H7 (cell line): Measurements from ENCODE around the gene ANAPC7. TPM values are rescaled to one million over a fixed set of nuclear protein-coding genes. Genes with fewer than 3 reads are reported as not detected.
"Not testable (repeated sequence)": the region's sequence is repeated elsewhere in the genome, so short reads cannot be mapped to it uniquely, and the experiment has no call there.

Experiments
- DNase-seq: peaks from one replicate; pipeline ENCODE4 v3.0.0; 2012
- H3K27me3 ChIP-seq: 2 replicates; pipeline ENCODE4 v1.6.0; 2011; ENCODE audit warnings: mild to moderate bottlenecking, low read length; ENCODE audit not compliant: control insufficient read depth, insufficient read depth
- H3K36me3 ChIP-seq: replicated peaks from 2 replicates; pipeline ENCODE4 v1.5.1; 2011; ENCODE audit warnings: low read length; ENCODE audit not compliant: control insufficient read depth, insufficient read depth
- H3K4me3 ChIP-seq: 2 replicates; pipeline ENCODE4 v1.5.1; 2011; ENCODE audit warnings: low read depth, mild to moderate bottlenecking, control low read depth, low read length, moderate library complexity; ENCODE audit not compliant: insufficient read depth
- total RNA-seq: library from RNA; depleted of rRNA; stranded (reverse); fragments of >200 nt; shearing (Covaris generic); gene quantifications from 2 replicates; pipeline ENCODE4 v1.2.3, GENCODE V29; 2014

Gene ANAPC7
- total RNA-seq, 1 experiment from 2014 or later: 77.3 TPM

GRCh38 chr12:110405126-110405662 is 1.7 kb upstream of the ANAPC7 start:
- not testable (repeated sequence) for H3K36me3 ChIP-seq, DNase-seq, H3K4me3 ChIP-seq, H3K27me3 ChIP-seq

GRCh38 chr12:110403976-110404682 is 621 bp upstream of the ANAPC7 start:
- Histone ChIP-seq H3K27me3 (no peaks in the 10 kb centered on the region), H3K4me3 (peak overlapping the region; percentile 67), H3K36me3 (peaks cover 8% of the 10 kb centered on the region)
- DNase-seq: peak; percentile 89

- no peak overlapping the region for H3K4me3 ChIP-seq
- peaks cover 44% of the 10 kb centered on the region for H3K36me3 ChIP-seq
- no peaks in the 10 kb centered on the region for H3K27me3 ChIP-seq
- DNase-seq: no peak
Measured at GRCh38 chr12:110382683-110383082, 20.8 kb downstream of the ANAPC7 start.

GRCh38 chr12:110379631-110380030 is 23.9 kb downstream of the ANAPC7 start:
- Histone ChIP-seq H3K27me3 (no peaks in the 10 kb centered on the region), H3K4me3 (no peak overlapping the region), H3K36me3 (peaks cover 43% of the 10 kb centered on the region)
- DNase-seq: no peak

GRCh38 chr12:110379197-110379596 is 24.3 kb downstream of the ANAPC7 start:
- Histone ChIP-seq H3K4me3 (no peak overlapping the region), H3K27me3 (no peaks in the 10 kb centered on the region), H3K36me3 (peaks cover 47% of the 10 kb centered on the region)
- DNase-seq: no peak

- not testable (repeated sequence) for H3K4me3 ChIP-seq, H3K27me3 ChIP-seq, DNase-seq
- peaks cover 55% of the 10 kb centered on the region for H3K36me3 ChIP-seq
Measured at GRCh38 chr12:110378131-110378790, 25.2 kb downstream of the ANAPC7 start.

GRCh38 chr12:110373962-110374611 is 29.4 kb downstream of the ANAPC7 start:
- Histone ChIP-seq H3K4me3 (no peak overlapping the region), H3K36me3 (peaks cover 43% of the 10 kb centered on the region), H3K27me3 (no peaks in the 10 kb centered on the region)
- DNase-seq: no peak

- Histone ChIP-seq H3K36me3 (peaks cover 41% of the 10 kb centered on the region), H3K27me3 (no peaks in the 10 kb centered on the region), H3K4me3 (no peak overlapping the region)
- no peak for DNase-seq
Measured at GRCh38 chr12:110373425-110373824, 30.1 kb downstream of the ANAPC7 start.

- Histone ChIP-seq H3K36me3 (peaks cover 39% of the 10 kb centered on the region), H3K4me3 (no peak overlapping the region), H3K27me3 (no peaks in the 10 kb centered on the region)
- DNase-seq: no peak
Measured at GRCh38 chr12:110373025-110373424, 30.5 kb downstream of the ANAPC7 start.

GRCh38 chr12:110372056-110372425 is 31.5 kb downstream of the ANAPC7 start:
- DNase-seq: peak; percentile 41
- no peak overlapping the region for H3K4me3 ChIP-seq
- no peaks in the 10 kb centered on the region for H3K27me3 ChIP-seq
- peaks cover 32% of the 10 kb centered on the region for H3K36me3 ChIP-seq

GRCh38 chr12:110371408-110372055 is 32.0 kb downstream of the ANAPC7 start:
- no peaks in the 10 kb centered on the region for H3K27me3 ChIP-seq
- H3K36me3 ChIP-seq: peaks cover 32% of the 10 kb centered on the region
- peak; percentile 55 for DNase-seq
- H3K4me3 ChIP-seq: no peak overlapping the region

GRCh38 chr12:110370732-110371231 is 32.7 kb downstream of the ANAPC7 start:
- Histone ChIP-seq H3K4me3 (no peak overlapping the region), H3K27me3 (no peaks in the 10 kb centered on the region), H3K36me3 (peaks cover 28% of the 10 kb centered on the region)
- peak; percentile 51 for DNase-seq

- H3K36me3 ChIP-seq: peaks cover 22% of the 10 kb centered on the region
- H3K4me3 ChIP-seq: no peak overlapping the region
- no peaks in the 10 kb centered on the region for H3K27me3 ChIP-seq
- no peak for DNase-seq
Measured at GRCh38 chr12:110369992-110370391, 33.5 kb downstream of the ANAPC7 start.

GRCh38 chr12:110367181-110367864 is 36.2 kb downstream of the ANAPC7 start:
- DNase-seq: no peak
- Histone ChIP-seq H3K36me3 (0 out of 2 replicates have a peak, but pooled peaks cover 2% of the 10 kb centered on the region), H3K4me3 (no peak overlapping the region), H3K27me3 (no peaks in the 10 kb centered on the region)
